ENCODE measurements around the gene DDI2. TPM values are rescaled to one million over a fixed set of nuclear protein-coding genes. Genes with fewer than 3 reads are reported as not detected.

DDI2 gene
- 6.5 TPM for polyA plus RNA-seq

- peaks cover 25 to 30% (median 27%) of the 10 kb centered on the region in 3 donors for H3K4me1 Mint-ChIP-seq
- H3K27ac Mint-ChIP-seq, result peak within 1 kb of the TSS; percentile 96 to 98 (median 96)
- H3K4me3 Mint-ChIP-seq, result peak within 1 kb of the TSS; percentile 92 to 97 (median 95)
- peaks cover 5% of the 10 kb centered on the region for H3K36me3 Mint-ChIP-seq
- no peaks in the 10 kb centered on the region for H3K9me3 Mint-ChIP-seq
- no peaks in the 10 kb centered on the region for H3K27me3 Mint-ChIP-seq
Observed at GRCh38 chr1:15617173-15618076, at the start of gene DDI2. Gene DDI2 (plus strand): TSS chr1:15617458. CDS start chr1:15617671, 213 bp downstream.

- no peaks in the 10 kb centered on the region for H3K9me3 Mint-ChIP-seq
- H3K4me3 Mint-ChIP-seq, result no peak overlapping the region
- H3K27ac Mint-ChIP-seq, result peak overlapping the region in 1 of 3 donors; percentile 35
- peaks cover 2% of the 10 kb centered on the region for H3K27me3 Mint-ChIP-seq
- H3K36me3 Mint-ChIP-seq, result peaks cover 11% of the 10 kb centered on the region
- H3K4me1 Mint-ChIP-seq, result peaks cover 22 to 31% (median 30%) of the 10 kb centered on the region in 3 donors
Observed at GRCh38 chr1:15568387-15569073, 48.7 kb upstream of the DDI2 start.

GRCh38 chr1:15570861-15571260 lies 46.4 kb upstream of the DDI2 start:
- peak overlapping the region in 3 of 4 donors; percentile 24 to 88 (median 75) for H3K4me3 Mint-ChIP-seq
- no peaks in the 10 kb centered on the region for H3K9me3 Mint-ChIP-seq
- H3K36me3 Mint-ChIP-seq, result peaks cover 18% of the 10 kb centered on the region
- peak overlapping the region; percentile 72 to 91 (median 85) for H3K27ac Mint-ChIP-seq
- H3K27me3 Mint-ChIP-seq, result no peaks in the 10 kb centered on the region
- H3K4me1 Mint-ChIP-seq, result peaks cover 15 to 28% (median 25%) of the 10 kb centered on the region in 3 donors

DNA sequence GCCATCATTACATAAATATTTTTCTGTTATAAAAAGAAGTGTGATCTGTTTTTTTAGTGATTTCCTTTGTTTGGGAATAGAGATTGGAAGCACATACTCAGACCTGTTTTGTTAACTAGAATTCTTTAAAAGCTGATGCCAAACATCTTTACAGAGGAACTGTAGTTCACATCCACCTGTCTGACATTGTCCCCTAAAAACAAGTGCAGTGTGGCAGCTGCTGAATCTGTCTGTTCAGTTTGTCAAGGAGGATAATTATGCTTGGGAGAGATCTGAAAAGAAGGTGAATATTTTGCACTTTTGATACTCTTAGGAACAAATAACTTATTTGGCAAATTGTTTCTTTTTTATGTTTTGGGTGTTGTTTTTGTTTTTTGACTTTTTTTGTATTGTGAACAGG lies 46.0 kb upstream of the DDI2 start:
- Mint-ChIP-seq H3K27ac (peak overlapping the region; percentile 72 to 91 (median 85)), H3K4me3 (peak overlapping the region in 3 of 4 donors; percentile 24 to 88 (median 75)), H3K27me3 (no peaks in the 10 kb centered on the region), H3K4me1 (peaks cover 15 to 26% (median 25%) of the 10 kb centered on the region in 3 donors), H3K9me3 (no peaks in the 10 kb centered on the region), H3K36me3 (peaks cover 18% of the 10 kb centered on the region)

DNA sequence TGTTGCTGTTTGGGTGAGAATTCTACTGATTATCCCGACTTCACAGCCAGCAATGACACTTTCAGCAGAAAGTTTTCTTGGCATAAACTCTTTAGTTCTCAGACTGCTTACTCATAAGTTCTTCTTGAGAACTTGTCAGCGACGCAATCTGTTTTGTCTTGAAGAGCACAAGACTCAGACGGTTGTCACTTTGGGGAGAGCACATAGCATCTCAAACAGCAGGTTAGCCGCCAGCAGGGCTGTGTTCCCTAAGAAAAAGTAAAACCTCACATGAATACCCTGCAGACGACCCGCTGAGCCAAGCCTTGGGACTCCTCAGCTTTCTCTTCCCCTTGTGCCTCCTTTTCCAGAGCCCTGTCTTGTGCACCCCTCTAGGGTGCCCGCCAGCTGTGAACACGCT lies 43.8 kb upstream of the DDI2 start:
- H3K4me3 Mint-ChIP-seq, result peak overlapping the region in 2 of 4 donors; percentile 66
- peak overlapping the region; percentile 11 to 72 (median 39) for H3K27ac Mint-ChIP-seq
- H3K36me3 Mint-ChIP-seq, result peaks cover 14% of the 10 kb centered on the region
- peaks cover 23 to 33% (median 32%) of the 10 kb centered on the region in 3 donors for H3K4me1 Mint-ChIP-seq
- H3K9me3 Mint-ChIP-seq, result no peaks in the 10 kb centered on the region
- no peaks in the 10 kb centered on the region for H3K27me3 Mint-ChIP-seq

DNA sequence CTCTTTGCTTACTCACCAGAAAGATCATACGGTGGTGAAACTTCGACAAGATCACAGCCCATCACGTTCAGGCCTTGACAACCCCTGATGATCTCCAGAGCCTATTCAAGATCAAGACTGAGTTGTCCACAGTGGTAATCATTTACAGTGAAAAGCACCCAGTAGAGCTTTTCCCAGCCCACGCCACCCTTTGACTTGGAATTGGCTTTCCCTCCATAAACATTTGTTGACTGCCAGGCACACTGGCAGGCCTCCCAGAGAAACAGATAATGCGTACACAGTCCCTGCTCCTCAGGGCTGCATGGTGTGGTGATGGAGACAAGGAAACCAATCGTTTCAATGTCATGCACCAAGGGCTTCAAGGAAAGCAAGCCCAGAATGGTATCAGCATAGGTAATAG lies 42.5 kb upstream of the DDI2 start:
- Mint-ChIP-seq H3K4me1 (peaks cover 35 to 44% (median 43%) of the 10 kb centered on the region in 3 donors), H3K27ac (peak overlapping the region in 1 of 3 donors; percentile 43), H3K27me3 (no peaks in the 10 kb centered on the region), H3K9me3 (no peaks in the 10 kb centered on the region), H3K36me3 (peaks cover 10% of the 10 kb centered on the region), H3K4me3 (no peak overlapping the region)

GRCh38 chr1:15575549-15576150 lies 41.6 kb upstream of the DDI2 start:
- Mint-ChIP-seq H3K27ac (no peak overlapping the region), H3K36me3 (peaks cover 10% of the 10 kb centered on the region), H3K27me3 (no peaks in the 10 kb centered on the region), H3K9me3 (no peaks in the 10 kb centered on the region), H3K4me3 (no peak overlapping the region), H3K4me1 (peaks cover 34 to 45% (median 42%) of the 10 kb centered on the region in 3 donors)

- Mint-ChIP-seq H3K27ac (peak overlapping the region in 1 of 3 donors; percentile 73), H3K36me3 (peaks cover 8% of the 10 kb centered on the region), H3K4me3 (peak overlapping the region in 3 of 4 donors; percentile 9 to 74 (median 47)), H3K27me3 (no peaks in the 10 kb centered on the region), H3K4me1 (peaks cover 22 to 32% (median 27%) of the 10 kb centered on the region in 3 donors), H3K9me3 (no peaks in the 10 kb centered on the region)
Observed at GRCh38 chr1:15577691-15578090, 39.6 kb upstream of the DDI2 start.

- H3K9me3 Mint-ChIP-seq, result no peaks in the 10 kb centered on the region
- H3K4me3 Mint-ChIP-seq, result peak overlapping the region; percentile 17 to 94 (median 64)
- H3K36me3 Mint-ChIP-seq, result peaks cover 5% of the 10 kb centered on the region
- peak overlapping the region; percentile 89 to 94 (median 91) for H3K27ac Mint-ChIP-seq
- H3K27me3 Mint-ChIP-seq, result no peaks in the 10 kb centered on the region
- H3K4me1 Mint-ChIP-seq, result peaks cover 27 to 29% (median 27%) of the 10 kb centered on the region in 3 donors
Observed at GRCh38 chr1:15578921-15579682, 38.2 kb upstream of the DDI2 start.

- Mint-ChIP-seq H3K36me3 (peaks cover 1% of the 10 kb centered on the region), H3K9me3 (no peaks in the 10 kb centered on the region), H3K27me3 (no peaks in the 10 kb centered on the region), H3K4me3 (peak overlapping the region; percentile 17 to 94 (median 64)), H3K4me1 (peaks cover 26 to 29% (median 27%) of the 10 kb centered on the region in 3 donors), H3K27ac (peak overlapping the region; percentile 89 to 94 (median 91))
Observed at GRCh38 chr1:15579683-15580047, 37.6 kb upstream of the DDI2 start.

- no peak overlapping the region for H3K27ac Mint-ChIP-seq
- no peaks in the 10 kb centered on the region for H3K36me3 Mint-ChIP-seq
- no peaks in the 10 kb centered on the region for H3K27me3 Mint-ChIP-seq
- peaks cover 23 to 27% (median 25%) of the 10 kb centered on the region in 3 donors for H3K4me1 Mint-ChIP-seq
- peaks cover 0 to 2% (median 0%) of the 10 kb centered on the region in 3 donors for H3K9me3 Mint-ChIP-seq
- H3K4me3 Mint-ChIP-seq, result peak overlapping the region; percentile 59 to 89 (median 82)
Observed at GRCh38 chr1:15583016-15583706, 34.1 kb upstream of the DDI2 start.

- Mint-ChIP-seq H3K27ac (peak within 1 kb of the TSS; percentile 62 to 88 (median 77)), H3K27me3 (no peaks in the 10 kb centered on the region), H3K4me1 (peaks cover 8 to 14% (median 12%) of the 10 kb centered on the region in 3 donors), H3K4me3 (peak within 1 kb of the TSS; percentile 82 to 93 (median 88)), H3K36me3 (peaks cover 2% of the 10 kb centered on the region), H3K9me3 (peaks cover 0 to 2% (median 0%) of the 10 kb centered on the region in 3 donors)
Observed at GRCh38 chr1:15584489-15585363, 32.5 kb upstream of the DDI2 start, which contains the start of gene AGMAT. Gene AGMAT (minus strand): TSS chr1:15585051. CDS start chr1:15584967, 84 bp downstream.

DNA sequence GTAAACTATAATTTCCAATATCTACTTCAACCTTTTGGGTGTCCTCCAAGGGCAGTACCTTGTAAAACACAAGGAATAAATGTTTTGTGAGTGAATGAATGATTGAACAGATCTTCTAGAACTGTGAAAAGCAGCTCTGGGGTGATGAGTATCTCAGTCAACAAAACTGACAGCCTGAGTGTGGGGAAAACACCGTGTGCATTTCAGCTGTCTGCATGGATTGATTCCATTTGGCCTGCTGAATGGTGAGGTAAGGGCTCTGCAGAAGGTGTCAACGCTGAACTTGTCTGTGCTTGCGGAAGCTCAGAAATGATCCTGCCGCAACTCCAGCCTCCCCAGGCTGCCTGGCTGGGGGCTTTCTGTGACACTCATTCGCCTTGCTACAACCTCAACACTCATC lies 25.0 kb upstream of the DDI2 start:
- H3K4me3 Mint-ChIP-seq, result no peak overlapping the region
- peaks cover 2% of the 10 kb centered on the region for H3K36me3 Mint-ChIP-seq
- H3K4me1 Mint-ChIP-seq, result peaks cover 0 to 2% (median 0%) of the 10 kb centered on the region in 3 donors
- H3K27me3 Mint-ChIP-seq, result no peaks in the 10 kb centered on the region
- H3K27ac Mint-ChIP-seq, result no peak overlapping the region
- peaks cover 0 to 2% (median 0%) of the 10 kb centered on the region in 3 donors for H3K9me3 Mint-ChIP-seq

Data from IgD-negative memory B cell (primary cell).